ENCODE data around the gene PLD6. TPM values are rescaled to one million over a fixed set of nuclear protein-coding genes. Genes with fewer than 3 reads are reported as not detected.

Gene PLD6
- total and polyA plus RNA-seq, 2 donors (not counting 1 experiment from before 2014, with no cell fraction given): 2.5 to 7.8 TPM

GRCh38 chr17:17220529-17220928 is 14.4 kb upstream of the PLD6 start:
- Histone ChIP-seq H3K36me3 (ENCODE audit: control insufficient read depth, insufficient read depth, low read length) (peaks cover 57% of the 10 kb centered on the region), H3K4me1 (ENCODE audit: control insufficient read depth, extremely low read depth, insufficient read depth, low read length) (no peaks in the 10 kb centered on the region), H2AFZ (ENCODE audit: low read length) (no peak overlapping the region), H3K4me2 (ENCODE audit: extremely low read depth, insufficient read depth, low read length) (no peak overlapping the region), H3K27me3 (ENCODE audit: control insufficient read depth, insufficient read depth, low read length) (no peaks in the 10 kb centered on the region), H3K9me3 (ENCODE audit: control insufficient read depth, insufficient read depth, low read depth, low read length) (no peaks in the 10 kb centered on the region), H4K20me1 (ENCODE audit: control insufficient read depth, extremely low read depth, insufficient read depth, low read length) (peaks cover 2% of the 10 kb centered on the region), H3K79me2 (ENCODE audit: control insufficient read depth, insufficient read depth, low read length) (no peaks in the 10 kb centered on the region), H3K27ac (ENCODE audit: insufficient read depth, low read length) (no peak overlapping the region), H3K9ac (ENCODE audit: insufficient read depth, low read length) (no peak overlapping the region), H3K4me3 (replicated peaks in 1 of 4; ENCODE audit: control extremely low read depth in 1 of 4, insufficient read depth in 1 of 4, low read depth in 3 of 4, low read length in 4 of 4) (no peak overlapping the region)
- TF ChIP-seq EZH2 (IDR thresholded peaks at IDR 0.05; ENCODE audit: low read length, missing control alignments) (no peak), CTCF (conservative IDR thresholded peaks at IDR 0.05 in 1 of 2, IDR thresholded peaks at IDR 0.05 in 1 of 2; ENCODE audit: low read depth in 1 of 2, low read length in 2 of 2) (no peak)
- DNase-seq (ENCODE audit: low read depth in 2 of 2): no peak

DNA sequence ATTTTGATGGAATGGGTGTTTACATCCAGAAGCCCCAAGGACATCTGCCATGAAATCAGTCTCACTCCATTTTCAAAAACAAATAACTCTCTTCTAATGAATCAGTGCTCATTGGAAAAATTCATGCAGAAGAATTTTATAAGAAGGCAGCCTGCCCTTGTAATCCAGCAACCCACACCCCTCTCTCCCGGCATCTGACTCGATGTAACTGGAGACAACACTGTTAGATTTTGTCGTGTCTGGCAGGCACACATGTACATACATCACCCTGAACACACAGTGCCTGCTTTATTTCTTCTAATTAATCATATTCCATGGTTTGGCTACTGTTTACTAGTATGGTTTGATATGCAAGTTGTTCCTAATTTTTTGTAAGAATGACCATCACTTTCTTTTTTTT is 11.9 kb upstream of the PLD6 start:
- H3K4me1 ChIP-seq (ENCODE audit: control insufficient read depth, extremely low read depth, insufficient read depth, low read length): no peaks in the 10 kb centered on the region
- H3K36me3 ChIP-seq (ENCODE audit: control insufficient read depth, insufficient read depth, low read length): peaks cover 56% of the 10 kb centered on the region
- H2AFZ ChIP-seq (ENCODE audit: low read length): no peak overlapping the region
- no peak overlapping the region for H3K27ac ChIP-seq (ENCODE audit: insufficient read depth, low read length)
- H3K27me3 ChIP-seq (ENCODE audit: control insufficient read depth, insufficient read depth, low read length): no peaks in the 10 kb centered on the region
- no peak for TF ChIP-seq EZH2 (IDR thresholded peaks at IDR 0.05; ENCODE audit: low read length, missing control alignments)
- no peak for TF ChIP-seq CTCF (conservative IDR thresholded peaks at IDR 0.05 in 1 of 2, IDR thresholded peaks at IDR 0.05 in 1 of 2; ENCODE audit: low read depth in 1 of 2, low read length in 2 of 2)
- H3K4me2 ChIP-seq (ENCODE audit: extremely low read depth, insufficient read depth, low read length): no peak overlapping the region
- no peaks in the 10 kb centered on the region for H3K79me2 ChIP-seq (ENCODE audit: control insufficient read depth, insufficient read depth, low read length)
- H3K9me3 ChIP-seq (ENCODE audit: control insufficient read depth, insufficient read depth, low read depth, low read length): no peaks in the 10 kb centered on the region
- H3K4me3 ChIP-seq (replicated peaks in 1 of 4; ENCODE audit: control extremely low read depth in 1 of 4, insufficient read depth in 1 of 4, low read depth in 3 of 4, low read length in 4 of 4): no peak overlapping the region
- DNase-seq (ENCODE audit: low read depth in 2 of 2): no peak
- no peak overlapping the region for H3K9ac ChIP-seq (ENCODE audit: insufficient read depth, low read length)
- peaks cover 2% of the 10 kb centered on the region for H4K20me1 ChIP-seq (ENCODE audit: control insufficient read depth, extremely low read depth, insufficient read depth, low read length)

- Histone ChIP-seq H3K4me1 (ENCODE audit: control insufficient read depth, extremely low read depth, insufficient read depth, low read length) (no peaks in the 10 kb centered on the region), H4K20me1 (ENCODE audit: control insufficient read depth, extremely low read depth, insufficient read depth, low read length) (peaks cover 2% of the 10 kb centered on the region), H3K4me2 (ENCODE audit: extremely low read depth, insufficient read depth, low read length) (no peak overlapping the region), H2AFZ (ENCODE audit: low read length) (no peak overlapping the region), H3K9me3 (ENCODE audit: control insufficient read depth, insufficient read depth, low read depth, low read length) (no peaks in the 10 kb centered on the region), H3K9ac (ENCODE audit: insufficient read depth, low read length) (no peak overlapping the region), H3K4me3 (replicated peaks in 1 of 4; ENCODE audit: control extremely low read depth in 1 of 4, insufficient read depth in 1 of 4, low read depth in 3 of 4, low read length in 4 of 4) (no peak overlapping the region), H3K79me2 (ENCODE audit: control insufficient read depth, insufficient read depth, low read length) (no peaks in the 10 kb centered on the region), H3K36me3 (ENCODE audit: control insufficient read depth, insufficient read depth, low read length) (peaks cover 52% of the 10 kb centered on the region), H3K27ac (ENCODE audit: insufficient read depth, low read length) (no peak overlapping the region), H3K27me3 (ENCODE audit: control insufficient read depth, insufficient read depth, low read length) (no peaks in the 10 kb centered on the region)
- TF ChIP-seq CTCF (conservative IDR thresholded peaks at IDR 0.05 in 1 of 2, IDR thresholded peaks at IDR 0.05 in 1 of 2; ENCODE audit: low read depth in 1 of 2, low read length in 2 of 2) (no peak), EZH2 (IDR thresholded peaks at IDR 0.05; ENCODE audit: low read length, missing control alignments) (no peak)
- DNase-seq (ENCODE audit: low read depth in 2 of 2): no peak
Observed at GRCh38 chr17:17216776-17217175, 10.6 kb upstream of the PLD6 start.

Data from fibroblast of lung (primary cell).